Neural cell (in vitro differentiated cells): ENCODE data around the gene CUL3.

Experiments
- CTCF ChIP-seq: fragments of 450-650 bp; IDR thresholded peaks from 2 replicates; pipeline ENCODE4 v1.5.1; 2014; ENCODE audit warnings: antibody characterized with exemption, mild to moderate bottlenecking, moderate library complexity; ENCODE audit not compliant: poor library complexity, severe bottlenecking
- EP300 ChIP-seq: fragments of 450-650 bp; conservative IDR thresholded peaks from 2 replicates; pipeline ENCODE4 v1.6.1; 2014; ENCODE audit warnings: antibody characterized with exemption, mild to moderate bottlenecking, moderate library complexity; ENCODE audit not compliant: poor library complexity, severe bottlenecking
- EZH2 ChIP-seq: fragments of 200-600, 300-800 bp; shearing (Covaris generic), sonication (generic); IDR thresholded peaks from 2 replicates; pipeline ENCODE4 v1.6.1; 2014; ENCODE audit warnings: antibody characterized with exemption, low read length, borderline replicate concordance, mild to moderate bottlenecking; ENCODE audit not compliant: insufficient read depth, poor library complexity, severe bottlenecking
- RAD21 ChIP-seq: fragments of 450-650 bp; conservative IDR thresholded peaks from 2 replicates; pipeline ENCODE4 v1.6.1; 2014; ENCODE audit warnings: antibody characterized with exemption, mild to moderate bottlenecking, moderate library complexity
- REST ChIP-seq: IDR thresholded peaks from 2 replicates; pipeline ENCODE4 v1.6.1; 2012; ENCODE audit warnings: borderline replicate concordance
- TAF1 ChIP-seq: IDR thresholded peaks from 2 replicates; pipeline ENCODE4 v1.6.1; 2012; ENCODE audit warnings: low read depth

GRCh38 chr2:224429441-224429810 lies 155.7 kb downstream of the CUL3 start:
- TF ChIP-seq CTCF, result no peak
- TF ChIP-seq REST, result no peak
- no peak for TF ChIP-seq EP300
- TF ChIP-seq EZH2, result no peak
- no peak for TF ChIP-seq RAD21
- TF ChIP-seq TAF1, result no peak
